GM10266 (cell line): ENCODE results near the gene C11orf91.

Source experiments
- DNase-seq: peaks from one replicate; pipeline ENCODE4 v3.0.0; 2012; ENCODE audit errors: extremely low spot score
- TF ChIP-seq, protein P1 (sequence below): IDR thresholded peaks from 2 replicates; pipeline ENCODE4 v1.5.1; 2012; ENCODE audit warnings: mild to moderate bottlenecking, low read depth; ENCODE audit not compliant: control insufficient read depth, insufficient read depth; ENCODE audit errors: missing control alignments

Gene C11orf91

GRCh38 chr11:33695051-33695566 is 5.5 kb downstream of the C11orf91 start:
- TF ChIP-seq, protein P1, sequence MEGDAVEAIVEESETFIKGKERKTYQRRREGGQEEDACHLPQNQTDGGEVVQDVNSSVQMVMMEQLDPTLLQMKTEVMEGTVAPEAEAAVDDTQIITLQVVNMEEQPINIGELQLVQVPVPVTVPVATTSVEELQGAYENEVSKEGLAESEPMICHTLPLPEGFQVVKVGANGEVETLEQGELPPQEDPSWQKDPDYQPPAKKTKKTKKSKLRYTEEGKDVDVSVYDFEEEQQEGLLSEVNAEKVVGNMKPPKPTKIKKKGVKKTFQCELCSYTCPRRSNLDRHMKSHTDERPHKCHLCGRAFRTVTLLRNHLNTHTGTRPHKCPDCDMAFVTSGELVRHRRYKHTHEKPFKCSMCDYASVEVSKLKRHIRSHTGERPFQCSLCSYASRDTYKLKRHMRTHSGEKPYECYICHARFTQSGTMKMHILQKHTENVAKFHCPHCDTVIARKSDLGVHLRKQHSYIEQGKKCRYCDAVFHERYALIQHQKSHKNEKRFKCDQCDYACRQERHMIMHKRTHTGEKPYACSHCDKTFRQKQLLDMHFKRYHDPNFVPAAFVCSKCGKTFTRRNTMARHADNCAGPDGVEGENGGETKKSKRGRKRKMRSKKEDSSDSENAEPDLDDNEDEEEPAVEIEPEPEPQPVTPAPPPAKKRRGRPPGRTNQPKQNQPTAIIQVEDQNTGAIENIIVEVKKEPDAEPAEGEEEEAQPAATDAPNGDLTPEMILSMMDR = no peak
- DNase-seq = no peak

- TF ChIP-seq, protein P1 = no peak
- DNase-seq = no peak
These were observed 6.1 kb downstream of the C11orf91 start for GRCh38 chr11:33694346-33695050.

DNA sequence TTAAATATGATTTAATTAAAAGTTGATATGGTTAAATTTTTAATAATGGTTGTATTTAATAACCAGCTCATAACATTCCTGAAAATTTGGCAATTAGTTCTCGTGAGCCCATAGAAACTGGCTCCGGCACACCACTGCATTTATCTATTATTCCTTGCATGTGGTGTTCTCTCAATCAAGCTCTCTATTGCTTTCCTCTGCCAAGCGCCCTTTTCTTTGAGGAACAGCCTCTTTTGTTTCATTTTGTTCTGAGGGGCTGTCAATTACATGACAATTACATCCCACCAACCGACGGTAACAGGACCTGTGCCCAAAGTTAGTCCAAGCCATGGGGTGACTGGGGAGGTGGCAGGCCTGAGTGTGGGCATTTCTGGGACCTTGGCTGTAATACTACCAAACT is 8.1 kb downstream of the C11orf91 start:
- no peak for DNase-seq
- TF ChIP-seq, protein P1 = no peak

- DNase-seq = no peak
- TF ChIP-seq, protein P1 = no peak
These were observed 8.6 kb downstream of the C11orf91 start for GRCh38 chr11:33692013-33692504.

- TF ChIP-seq, protein P1 = no peak
- no peak for DNase-seq
These were observed 9.4 kb downstream of the C11orf91 start for GRCh38 chr11:33691066-33691864.

- TF ChIP-seq, protein P1 = no peak
- DNase-seq = no peak
These were observed 10.1 kb downstream of the C11orf91 start for GRCh38 chr11:33690290-33691065.
